ENCODE measurements around the gene TFAP2C.

- TF ChIP-seq EZH2 (IDR thresholded peaks at IDR 0.05; ENCODE audit: insufficient read depth, poor library complexity, severe bottlenecking), result no peak
- TF ChIP-seq EZH2phosphoT487 (IDR thresholded peaks at IDR 0.05; ENCODE audit: insufficient read depth, low read depth), result no peak
Measured at GRCh38 chr20:56629464-56630085, 469 bp downstream of the TFAP2C start.

All from GM23248 (cell line).